Thymus (tissue), 11 donors: ENCODE results near the gene SMARCA2. TPM values are rescaled to one million over a fixed set of nuclear protein-coding genes. Genes with fewer than 3 reads are reported as not detected.

Experiments used
- DNase-seq, 9 donors: peaks; one replicate each; pipeline ENCODE4 v3.0.0-alpha.2; 2013; ENCODE audit warnings: low spot score in 9 of 9, low read depth in 6 of 9, missing footprints in 1 of 9
- H3K27ac ChIP-seq, 2 donors: one replicate each; pipeline ENCODE4 v1.5.1; 2013; ENCODE audit warnings: control low read depth in 1 of 2, low read depth in 1 of 2, low read length in 1 of 2, mild to moderate bottlenecking in 1 of 2, moderate library complexity in 1 of 2
- H3K27me3 ChIP-seq, 2 donors: one replicate each; pipeline ENCODE4 v1.5.1; 2013; ENCODE audit warnings: low read length in 1 of 2; ENCODE audit not compliant: control insufficient read depth in 2 of 2, insufficient read depth in 1 of 2
- H3K36me3 ChIP-seq, 2 donors: one replicate each; pipeline ENCODE4 v1.5.1; 2013; ENCODE audit warnings: low read length in 1 of 2, mild to moderate bottlenecking in 1 of 2, moderate library complexity in 1 of 2; ENCODE audit not compliant: control insufficient read depth in 2 of 2, insufficient read depth in 2 of 2
- H3K4me1 ChIP-seq, 2 donors: one replicate each; pipeline ENCODE4 v1.5.1; 2013; ENCODE audit warnings: low read length in 2 of 2; ENCODE audit not compliant: control insufficient read depth in 2 of 2, insufficient read depth in 2 of 2
- H3K4me3 ChIP-seq, 2 donors: one replicate each; pipeline ENCODE4 v1.5.1; 2013; ENCODE audit warnings: low read length in 2 of 2, control low read depth in 1 of 2, mild to moderate bottlenecking in 1 of 2
- H3K9me3 ChIP-seq, 2 donors: one replicate each; pipeline ENCODE4 v1.5.1; 2013; ENCODE audit warnings: low read length in 1 of 2, mild to moderate bottlenecking in 1 of 2; ENCODE audit not compliant: control insufficient read depth in 2 of 2, insufficient read depth in 1 of 2
- WGBS: extraction: QIAGEN DNeasy Blood & Tissue Kit; methylation state at CpG from one replicate; pipeline ENCODE4 v1.1.7; 2013; 5-methylcytosine and 5-hydroxymethylcytosine counted together
- polyA plus RNA-seq: library from polyadenylated mRNA; stranded (reverse); fragments of 200-250 nt; gene quantifications from one replicate; pipeline ENCODE4 v1.2.3, GENCODE V29; 2013
- total RNA-seq: library from RNA; stranded (reverse); fragments of 120-200 nt; gene quantifications from one replicate; pipeline ENCODE4 v1.2.4, GENCODE V29; 2013
- donor health status: healthy.

The SMARCA2 gene
- total and polyA plus RNA-seq, 2 donors, result 63.0 to 79.4 TPM

- Histone ChIP-seq H3K36me3 (peaks cover 3 to 10% of the 10 kb centered on the region in 2 donors), H3K4me1 (peaks cover 7 to 9% of the 10 kb centered on the region in 2 donors), H3K27me3 (no peaks in the 10 kb centered on the region), H3K27ac (peak overlapping the region in 1 of 2 donors; percentile 66), H3K4me3 (peak overlapping the region; percentile 54 to 62), H3K9me3 (no peaks in the 10 kb centered on the region)
- peak in 1 of 9 donors; percentile 25 for DNase-seq
- WGBS, result 28% methylated on average over 4 of the region's 4 CpGs
Observed at GRCh38 chr9:2158766-2159430, 143.8 kb downstream of the SMARCA2 start.

GRCh38 chr9:2159521-2160454, 144.6 kb downstream of the SMARCA2 start:
- Histone ChIP-seq H3K27ac (peak overlapping the region; percentile 65 to 83), H3K36me3 (peaks cover 3 to 12% of the 10 kb centered on the region in 2 donors), H3K4me1 (peaks cover 7 to 9% of the 10 kb centered on the region in 2 donors), H3K4me3 (peak overlapping the region in 1 of 2 donors; percentile 14), H3K9me3 (no peaks in the 10 kb centered on the region), H3K27me3 (no peaks in the 10 kb centered on the region)
- DNase-seq, result peak in 4 of 9 donors; percentile 8 to 40 (median 24)
- WGBS, result 24% methylated on average over 13 of the region's 13 CpGs

- H3K27me3 ChIP-seq, result no peaks in the 10 kb centered on the region
- peaks cover 7 to 9% of the 10 kb centered on the region in 2 donors for H3K4me1 ChIP-seq
- no peak overlapping the region for H3K27ac ChIP-seq
- DNase-seq, result no peak
- H3K36me3 ChIP-seq, result peaks cover 3 to 14% of the 10 kb centered on the region in 2 donors
- WGBS, result 94% methylated on average over 13 of the region's 13 CpGs
- H3K4me3 ChIP-seq, result no peak overlapping the region
- H3K9me3 ChIP-seq, result no peaks in the 10 kb centered on the region
Observed at GRCh38 chr9:2161661-2162060, 146.5 kb downstream of the SMARCA2 start.

GRCh38 chr9:2163231-2163885, 148.2 kb downstream of the SMARCA2 start:
- no peak for DNase-seq
- H3K36me3 ChIP-seq, result peaks cover 3 to 14% of the 10 kb centered on the region in 2 donors
- H3K9me3 ChIP-seq, result no peaks in the 10 kb centered on the region
- H3K4me1 ChIP-seq, result peaks cover 0 to 4% of the 10 kb centered on the region in 2 donors
- H3K27ac ChIP-seq, result no peak overlapping the region
- WGBS, result 87% methylated on average over 6 of the region's 6 CpGs
- no peaks in the 10 kb centered on the region for H3K27me3 ChIP-seq
- H3K4me3 ChIP-seq, result no peak overlapping the region

GRCh38 chr9:2164268-2164667, 149.1 kb downstream of the SMARCA2 start:
- Histone ChIP-seq H3K27me3 (no peaks in the 10 kb centered on the region), H3K36me3 (peaks cover 7 to 14% of the 10 kb centered on the region in 2 donors), H3K9me3 (no peaks in the 10 kb centered on the region), H3K27ac (no peak overlapping the region), H3K4me3 (no peak overlapping the region), H3K4me1 (peaks cover 0 to 4% of the 10 kb centered on the region in 2 donors)
- DNase-seq, result no peak
- WGBS, result 100% methylated on average over 1 of the region's 1 CpG

GRCh38 chr9:2166203-2166602, 151.1 kb downstream of the SMARCA2 start:
- WGBS, result 98% methylated on average over 1 of the region's 1 CpG
- DNase-seq, result no peak
- Histone ChIP-seq H3K27me3 (no peaks in the 10 kb centered on the region), H3K4me3 (no peak overlapping the region), H3K4me1 (peaks cover 0 to 3% of the 10 kb centered on the region in 2 donors), H3K36me3 (peaks cover 12 to 18% of the 10 kb centered on the region in 2 donors), H3K27ac (no peak overlapping the region), H3K9me3 (no peaks in the 10 kb centered on the region)

- WGBS, result 96% methylated on average over 8 of the region's 8 CpGs
- peak overlapping the region in 1 of 2 donors; percentile 8 for H3K27ac ChIP-seq
Observed at GRCh38 chr9:2169035-2169434, 153.9 kb downstream of the SMARCA2 start.

GRCh38 chr9:2170722-2171121, 155.6 kb downstream of the SMARCA2 start:
- Histone ChIP-seq H3K9me3 (no peaks in the 10 kb centered on the region), H3K27me3 (no peaks in the 10 kb centered on the region), H3K36me3 (peaks cover 6 to 13% of the 10 kb centered on the region in 2 donors), H3K4me3 (no peak overlapping the region), H3K27ac (no peak overlapping the region), H3K4me1 (peaks cover 0 to 3% of the 10 kb centered on the region in 2 donors)
- DNase-seq, result peak in 1 of 9 donors; percentile 19
- 88% methylated on average over 6 of the region's 6 CpGs for WGBS

More at GRCh38 chr9:2169035-2169434, 153.9 kb downstream of the SMARCA2 start:
- Histone ChIP-seq H3K27me3 (no peaks in the 10 kb centered on the region), H3K4me1 (peaks cover 0 to 3% of the 10 kb centered on the region in 2 donors), H3K9me3 (no peaks in the 10 kb centered on the region), H3K36me3 (peaks cover 7 to 13% of the 10 kb centered on the region in 2 donors), H3K4me3 (no peak overlapping the region)
- no peak for DNase-seq
